Transverse colon (tissue), 4 donors: ENCODE data around the gene UBE4B. TPM values are rescaled to one million over a fixed set of nuclear protein-coding genes. Genes with fewer than 3 reads are reported as not detected.

Experiments used
- DNase-seq: peaks from one replicate; pipeline ENCODE4 v3.0.0-alpha.2; 2019
- H3K27ac ChIP-seq, 4 donors: fragments of 200-600 bp; sonication (generic); 2 replicates each; pipeline ENCODE4 v1.5.1; 2016 to 2018; ENCODE audit warnings: inconsistent platforms in 4 of 4
- H3K27me3 ChIP-seq: fragments of 200-600 bp; sonication (generic); 2 replicates; pipeline ENCODE4 v1.5.1; 2017; ENCODE audit warnings: inconsistent platforms
- H3K36me3 ChIP-seq, 4 donors: fragments of 200-600 bp; sonication (generic); 2 replicates each; pipeline ENCODE4 v1.5.1; 2017 to 2019; ENCODE audit warnings: inconsistent platforms in 4 of 4
- H3K4me1 ChIP-seq, 4 donors: fragments of 200-600 bp; sonication (generic); 2 replicates each; pipeline ENCODE4 v1.5.1; 2017 to 2020; ENCODE audit warnings: inconsistent platforms in 4 of 4
- H3K4me3 ChIP-seq, 4 donors: fragments of 200-600 bp; sonication (generic); 1 replicate in 1 of 4; 2 replicates in 3 of 4; pipeline versions ENCODE4 v1.5.1 to v1.6.1; 2017 to 2019; ENCODE audit warnings: inconsistent platforms in 4 of 4
- H3K9me3 ChIP-seq, 2 donors: fragments of 200-600 bp; sonication (generic); 2 replicates each; pipeline ENCODE4 v1.5.1; 2017 to 2019; ENCODE audit warnings: inconsistent platforms in 2 of 2
- CTCF ChIP-seq, 5 experiments: fragments of 200-600 bp in 3 of 5; fragments of 450-650 bp in 2 of 5; sonication (generic) in 3 of 5; IDR thresholded peaks; 1 replicate in 2 of 5; 2 replicates in 3 of 5; pipeline ENCODE4 v1.5.1; 2016 to 2017; ENCODE audit warnings: antibody characterized with exemption in 5 of 5, inconsistent platforms in 3 of 5, mild to moderate bottlenecking in 2 of 5, moderate library complexity in 1 of 5
- EP300 ChIP-seq: sonication (generic); formaldehyde crosslinking; IDR thresholded peaks from one replicate; pipeline ENCODE4 v1.6.1; 2017; ENCODE audit warnings: antibody characterized with exemption, low read depth
- POLR2A ChIP-seq: fragments of 450-650 bp; IDR thresholded peaks from one replicate; pipeline ENCODE4 v1.6.1; 2016; ENCODE audit warnings: antibody characterized with exemption, mild to moderate bottlenecking, moderate library complexity
- POLR2AphosphoS5 ChIP-seq, 3 donors: sonication (generic); formaldehyde crosslinking; IDR thresholded peaks; one replicate each; pipeline ENCODE4 v1.6.1; 2016; ENCODE audit warnings: antibody characterized with exemption in 3 of 3
- WGBS, 2 donors: methylation state at CpG; one replicate each; pipeline ENCODE4 v1.1.5; 2018; ENCODE audit warnings: low coverage in 1 of 2; 5-methylcytosine and 5-hydroxymethylcytosine counted together
- in situ Hi-C, 4 donors: fragments of 200-750 bp; cut with MboI; loops; one replicate each; pipeline versions ENCODE4 v1.15.0 to v1.15.1; 2017; ENCODE audit warnings: low sequenced_read_pairs in 3 of 4, low pct_ligation_motif_present in 1 of 4, low pct_unique_long_range_greater_than_20kb in 1 of 4
- intact Hi-C: fragments of 100-400 bp; cut with DNase I; formaldehyde crosslinking; loops from one replicate; pipeline ENCODE4 v1.15.1; 2023; ENCODE audit warnings: low total_unique reads
- total RNA-seq, 4 donors: library from RNA; depleted of rRNA; stranded (reverse); fragments of >200 nt; gene quantifications; one replicate each; pipeline ENCODE4 v1.1.0, GENCODE V29; 2016

Gene UBE4B
- total RNA-seq, 4 donors from 2014 or later, result 35.1 to 145 (median 78.7) TPM

DNA sequence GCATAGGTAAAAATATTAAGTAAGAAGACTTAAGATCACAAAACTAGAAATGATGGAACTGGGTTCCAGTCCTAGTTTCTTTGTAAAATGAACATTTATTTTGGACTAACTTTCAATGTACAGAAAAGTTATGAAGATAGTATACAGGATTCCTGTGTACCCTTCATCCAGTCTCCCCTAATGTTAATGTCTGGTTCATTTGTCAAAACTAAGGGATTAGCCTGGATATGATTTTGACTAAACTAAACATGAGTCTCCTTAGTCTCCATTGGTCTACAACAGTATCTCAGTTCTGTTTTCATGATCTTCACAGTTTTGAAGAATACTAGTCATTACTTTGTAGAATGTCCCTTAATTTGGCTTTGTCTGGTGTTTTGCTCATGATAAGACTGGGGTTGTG is 54.5 kb downstream of the UBE4B start:
- H3K9me3 ChIP-seq, result no peaks in the 10 kb centered on the region
- no peaks in the 10 kb centered on the region for H3K4me1 ChIP-seq
- H3K27me3 ChIP-seq, result no peaks in the 10 kb centered on the region
- intact Hi-C loops, result no loop called here
- no peak for DNase-seq
- TF ChIP-seq EP300, result no peak
- TF ChIP-seq POLR2A, result no peak
- TF ChIP-seq CTCF (IDR thresholded peaks at IDR 0.05), result no peak
- TF ChIP-seq POLR2AphosphoS5 (IDR thresholded peaks at IDR 0.05), result no peak
- H3K36me3 ChIP-seq, result peaks cover 0 to 3% (median 0%) of the 10 kb centered on the region in 4 donors
- in situ Hi-C loops, result no loop called here
- no peak overlapping the region for H3K27ac ChIP-seq
- no peak overlapping the region for H3K4me3 ChIP-seq

DNA sequence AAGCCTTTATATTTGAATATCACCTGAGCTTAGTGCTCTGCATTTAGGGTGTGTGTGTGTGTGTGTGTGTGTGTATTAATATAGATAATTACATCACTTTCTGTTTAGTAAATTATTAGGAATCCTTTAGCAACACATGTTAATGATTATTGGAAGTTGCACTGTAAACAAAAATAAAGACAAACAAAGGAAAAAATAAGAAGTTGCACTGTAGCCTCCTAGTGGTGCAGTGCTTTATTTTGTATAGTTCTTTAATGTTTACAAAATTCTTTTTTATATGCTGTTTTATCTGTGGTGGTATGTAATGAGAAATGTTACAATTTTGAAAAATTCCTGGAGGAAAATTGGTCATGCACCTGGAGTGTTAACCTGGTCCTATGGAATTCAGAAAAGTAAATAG is 69.2 kb downstream of the UBE4B start:
- TF ChIP-seq POLR2AphosphoS5 (IDR thresholded peaks at IDR 0.05) (no peak), CTCF (IDR thresholded peaks at IDR 0.05) (no peak), POLR2A (no peak), EP300 (no peak)
- in situ Hi-C loops, result no loop called here
- no peak for DNase-seq
- Histone ChIP-seq H3K27ac (no peak overlapping the region), H3K4me3 (no peak overlapping the region), H3K27me3 (no peaks in the 10 kb centered on the region), H3K9me3 (no peaks in the 10 kb centered on the region), H3K4me1 (peaks cover 0 to 22% (median 14%) of the 10 kb centered on the region in 4 donors), H3K36me3 (peaks cover 0 to 33% (median 5%) of the 10 kb centered on the region in 4 donors)
- intact Hi-C loops, result no loop called here

DNA sequence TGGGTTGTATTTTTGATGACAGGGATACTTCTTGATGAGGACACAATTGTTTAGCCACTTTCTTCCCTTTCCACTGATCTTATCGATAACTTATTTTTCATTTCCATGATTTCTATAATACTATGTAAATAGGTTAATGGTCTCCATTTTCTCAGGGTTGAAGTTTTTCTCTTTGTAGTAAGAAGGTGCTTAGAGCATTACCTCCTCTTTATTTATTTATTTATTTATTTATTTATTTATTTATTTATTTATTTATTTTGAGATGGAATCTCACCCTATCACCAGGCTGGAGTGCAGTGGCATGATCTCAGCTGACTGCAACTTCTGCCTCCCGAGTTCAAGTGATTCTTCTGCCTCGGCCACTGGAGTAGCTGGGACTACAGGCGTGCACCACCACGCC is 70.4 kb downstream of the UBE4B start:
- no peak overlapping the region for H3K27ac ChIP-seq
- H3K27me3 ChIP-seq, result no peaks in the 10 kb centered on the region
- no peak for TF ChIP-seq CTCF (IDR thresholded peaks at IDR 0.05)
- no peak for TF ChIP-seq POLR2AphosphoS5 (IDR thresholded peaks at IDR 0.05)
- no peak for TF ChIP-seq POLR2A
- TF ChIP-seq EP300, result no peak
- intact Hi-C loops, result no loop called here
- H3K4me1 ChIP-seq, result peaks cover 0 to 28% (median 14%) of the 10 kb centered on the region in 4 donors
- peaks cover 0 to 30% (median 5%) of the 10 kb centered on the region in 4 donors for H3K36me3 ChIP-seq
- DNase-seq, result no peak
- WGBS, 2 donors, result 95 to 98% methylated on average over 4 to 5 of the region's 5 CpGs
- H3K9me3 ChIP-seq, result no peaks in the 10 kb centered on the region
- H3K4me3 ChIP-seq, result no peak overlapping the region
- in situ Hi-C loops, result no loop called here

DNA sequence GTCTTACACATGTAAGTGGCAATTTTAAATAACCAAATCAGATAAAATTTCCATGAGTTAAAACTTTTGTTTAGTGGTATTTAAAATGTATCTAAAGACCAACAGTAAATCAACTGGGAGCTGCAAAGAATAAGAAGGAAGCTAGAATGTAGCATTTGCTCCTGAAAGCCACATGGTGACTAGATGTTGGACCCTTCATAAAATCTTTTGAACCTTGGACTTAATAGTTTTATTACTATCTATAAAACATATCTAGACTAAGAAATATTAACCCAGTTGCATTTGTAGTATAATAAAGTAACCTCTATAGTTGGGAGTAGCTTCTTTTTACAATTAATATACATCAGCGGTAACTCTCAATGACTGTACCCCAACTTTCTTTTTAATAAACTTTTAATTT is 72.1 kb downstream of the UBE4B start:
- WGBS, 2 donors, result 56 to 63% methylated on average over 1 of the region's 1 CpG
- no peaks in the 10 kb centered on the region for H3K27me3 ChIP-seq

More for the DNA sequence above, 72.1 kb downstream of the UBE4B start:
- peaks cover 0 to 28% (median 17%) of the 10 kb centered on the region in 4 donors for H3K4me1 ChIP-seq
- no peak for DNase-seq
- H3K27ac ChIP-seq, result peak overlapping the region; percentile 35 to 65 (median 65)
- in situ Hi-C loops (no loop called here), intact Hi-C loops (no loop called here)
- peaks cover 0 to 30% (median 5%) of the 10 kb centered on the region in 4 donors for H3K36me3 ChIP-seq
- H3K4me3 ChIP-seq, result no peak overlapping the region
- TF ChIP-seq POLR2A (no peak), POLR2AphosphoS5 (IDR thresholded peaks at IDR 0.05) (no peak), CTCF (IDR thresholded peaks at IDR 0.05) (no peak), EP300 (no peak)
- no peaks in the 10 kb centered on the region for H3K9me3 ChIP-seq
